Activated T-cell treated with anti-CD3 and anti-CD28 coated beads, Interleukin-2, amount 50 U/mL, for 1 hour (primary cell): Measurements from ENCODE around the gene AHCYL2.
"Not testable (repeated sequence)": the region's sequence is repeated elsewhere in the genome, so short reads cannot be mapped to it uniquely, and the experiment has no call there.

Experiments used
- DNase-seq: peaks from one replicate; pipeline ENCODE4 v3.0.0-alpha.2; 2020

The AHCYL2 gene

GRCh38 chr7:129387537-129387936, 162.7 kb downstream of the AHCYL2 start:
- DNase-seq, result no peak

DNA sequence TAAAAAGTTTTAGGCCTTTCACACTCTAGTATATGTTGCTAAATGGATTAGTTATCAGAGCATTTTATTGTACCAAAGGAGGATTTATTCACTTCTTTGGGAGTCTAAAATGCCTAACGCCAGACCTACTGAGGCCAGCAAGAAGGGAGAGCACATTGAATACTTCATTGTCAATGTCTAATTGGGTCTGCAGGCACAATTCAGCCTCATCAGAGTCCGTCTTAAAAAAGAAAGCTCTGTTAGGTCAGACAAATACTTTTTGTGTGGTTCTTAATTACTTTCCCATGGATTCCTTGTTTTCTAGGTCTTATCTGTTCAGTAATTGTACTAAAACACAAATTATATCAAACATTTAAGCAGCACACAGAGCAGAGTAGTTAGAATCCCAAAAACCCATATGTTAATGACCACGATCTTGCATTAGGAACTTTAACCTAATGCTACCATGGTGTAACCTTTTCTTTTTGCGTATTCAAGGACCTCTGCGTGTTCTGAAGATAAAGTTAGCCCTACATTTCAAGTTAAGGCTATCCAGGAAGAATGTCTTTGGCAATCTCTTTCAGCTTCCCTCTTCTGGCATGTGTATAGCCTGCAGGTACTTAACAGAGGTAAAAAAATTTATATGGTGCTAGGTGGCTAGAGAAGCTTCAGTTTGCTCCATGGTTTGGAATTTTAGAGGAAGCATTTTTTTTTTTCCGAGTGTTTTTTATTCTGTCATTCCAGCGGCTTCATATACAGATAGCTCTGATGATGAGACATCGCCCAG, 163.7 kb downstream of the AHCYL2 start:
- no peak for DNase-seq

DNA sequence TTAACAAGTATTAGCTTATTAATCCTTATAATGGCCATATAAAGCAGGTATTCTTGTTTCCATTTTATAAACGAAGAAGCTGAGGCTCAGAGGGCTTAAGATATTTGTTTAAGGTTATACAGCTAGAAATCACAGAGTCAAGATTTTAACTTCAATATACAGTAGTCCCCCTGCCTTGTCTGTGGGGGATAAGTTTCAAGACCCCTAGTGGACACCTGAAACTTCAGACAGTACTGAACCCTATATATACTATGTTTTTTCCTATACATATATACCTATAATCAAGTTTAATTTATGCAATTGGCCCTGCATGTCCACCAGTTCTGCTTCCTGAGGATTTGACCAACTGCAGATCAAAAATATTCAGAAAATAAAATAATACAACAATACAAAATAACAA, 165.0 kb downstream of the AHCYL2 start:
- DNase-seq, result no peak

DNA sequence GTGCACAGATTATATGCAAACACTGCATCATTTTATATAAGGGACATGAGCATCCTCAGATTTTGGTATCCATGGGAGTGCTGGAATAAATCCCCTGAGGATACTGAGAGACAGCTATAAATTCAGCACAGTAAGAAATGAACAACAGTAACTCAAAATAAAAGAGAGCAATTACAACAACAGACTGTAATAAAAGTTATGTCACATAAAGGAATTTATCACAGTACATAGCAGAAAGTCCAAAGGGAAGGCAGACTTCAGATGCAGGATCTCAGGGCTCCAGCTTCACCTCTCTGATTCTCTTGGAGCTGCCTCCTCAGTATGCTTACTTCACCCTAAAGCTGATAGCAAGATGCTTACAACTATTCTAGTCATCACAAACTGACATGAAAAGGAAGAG, 165.5 kb downstream of the AHCYL2 start:
- no peak for DNase-seq

DNA sequence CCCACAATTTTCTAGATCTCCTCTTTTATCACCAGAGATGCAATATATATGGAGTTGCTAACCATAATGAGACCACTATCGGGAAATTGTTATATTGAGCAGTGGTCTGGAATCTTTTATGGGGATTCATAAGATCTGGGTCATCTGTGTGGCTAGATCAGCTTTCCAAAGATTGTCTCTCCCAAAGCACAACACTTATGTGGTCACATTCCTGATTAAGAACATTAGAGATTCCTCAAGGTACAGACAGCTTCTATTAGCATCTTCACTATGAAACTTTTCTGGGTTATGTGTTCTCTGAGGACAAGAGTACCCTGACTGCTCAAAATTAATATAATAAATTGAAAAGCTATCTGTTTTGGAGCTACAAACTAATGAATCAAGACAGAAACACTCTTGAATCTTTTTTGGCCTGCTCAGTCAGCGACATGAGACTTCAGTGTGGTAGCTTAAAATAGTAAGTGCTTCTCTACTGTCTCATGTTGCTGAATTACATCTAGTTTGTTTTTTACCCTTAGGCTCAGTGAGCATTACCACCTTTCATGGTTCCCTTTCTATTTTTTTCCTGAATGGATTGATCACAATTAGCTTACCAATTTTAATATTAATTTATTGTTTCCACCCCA, 166.8 kb downstream of the AHCYL2 start:
- DNase-seq, result no peak

- no peak for DNase-seq
Measured at GRCh38 chr7:129393255-129393654, 168.4 kb downstream of the AHCYL2 start.

DNA sequence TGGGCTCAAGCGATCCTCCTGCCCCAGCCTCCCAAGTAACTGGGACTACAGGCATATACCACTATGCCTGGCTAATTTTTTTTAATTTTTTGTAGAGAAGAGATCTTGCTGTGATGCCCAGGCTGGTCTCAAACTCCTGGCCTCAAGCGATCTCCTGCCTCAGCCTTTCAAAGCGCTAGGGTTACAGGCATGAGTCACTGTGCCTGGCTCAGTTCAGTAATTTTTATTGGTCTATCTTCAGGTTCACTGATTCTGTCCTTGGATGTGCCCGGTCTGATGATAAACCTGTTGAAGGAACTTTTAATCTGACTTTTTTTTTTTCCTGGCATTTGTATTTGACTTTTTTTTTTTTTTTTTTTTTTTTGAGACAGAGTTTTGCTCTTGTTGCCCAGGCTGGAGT, 169.3 kb downstream of the AHCYL2 start:
- no peak for DNase-seq

DNA sequence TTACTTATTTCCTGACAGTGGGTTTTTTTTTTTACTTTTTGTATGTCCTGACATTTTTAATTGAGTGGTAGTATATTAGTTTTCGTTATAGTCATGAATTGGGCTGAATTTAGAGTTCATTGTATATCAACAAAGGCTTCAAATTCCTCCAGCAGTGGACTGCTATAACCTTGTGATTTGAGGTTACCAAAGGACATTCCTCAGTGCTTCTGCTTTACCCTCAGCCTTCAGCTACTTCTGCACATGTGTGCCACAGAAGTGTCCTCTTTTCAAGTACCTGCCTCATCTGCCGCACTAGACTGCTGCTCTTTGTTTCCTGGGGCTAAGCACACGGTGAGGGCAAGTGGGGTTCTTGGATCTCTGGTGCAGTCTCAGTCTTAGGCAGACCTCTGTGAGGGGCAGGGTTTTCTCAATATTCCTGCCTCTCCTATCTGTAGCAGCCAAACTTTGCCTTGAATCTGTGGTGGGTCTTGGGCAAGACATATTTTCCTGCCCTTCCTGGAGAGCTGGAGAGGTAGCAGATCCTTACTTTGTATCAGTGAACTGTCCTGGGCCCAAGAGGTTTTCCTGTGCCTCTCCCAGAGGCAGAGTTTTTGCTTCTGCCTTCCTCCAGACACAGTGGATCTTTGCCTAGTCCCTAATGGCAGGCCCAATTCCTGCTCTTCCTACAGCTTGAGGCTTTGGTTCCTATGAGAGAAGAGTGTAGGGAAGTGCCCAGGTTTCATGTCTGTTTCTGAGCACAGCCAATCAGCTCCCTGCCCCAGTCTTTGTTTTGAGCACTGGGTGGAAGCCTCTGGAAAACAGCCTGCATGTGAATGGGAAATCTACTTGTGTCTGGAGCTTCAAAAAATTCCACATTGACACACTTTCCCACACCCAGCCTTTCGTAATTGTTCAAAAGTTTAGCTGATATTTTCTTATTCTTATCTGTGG, 170.4 kb downstream of the AHCYL2 start:
- DNase-seq, result no peak

- no peak for DNase-seq
Measured at GRCh38 chr7:129401228-129401966, 176.6 kb downstream of the AHCYL2 start.

DNA sequence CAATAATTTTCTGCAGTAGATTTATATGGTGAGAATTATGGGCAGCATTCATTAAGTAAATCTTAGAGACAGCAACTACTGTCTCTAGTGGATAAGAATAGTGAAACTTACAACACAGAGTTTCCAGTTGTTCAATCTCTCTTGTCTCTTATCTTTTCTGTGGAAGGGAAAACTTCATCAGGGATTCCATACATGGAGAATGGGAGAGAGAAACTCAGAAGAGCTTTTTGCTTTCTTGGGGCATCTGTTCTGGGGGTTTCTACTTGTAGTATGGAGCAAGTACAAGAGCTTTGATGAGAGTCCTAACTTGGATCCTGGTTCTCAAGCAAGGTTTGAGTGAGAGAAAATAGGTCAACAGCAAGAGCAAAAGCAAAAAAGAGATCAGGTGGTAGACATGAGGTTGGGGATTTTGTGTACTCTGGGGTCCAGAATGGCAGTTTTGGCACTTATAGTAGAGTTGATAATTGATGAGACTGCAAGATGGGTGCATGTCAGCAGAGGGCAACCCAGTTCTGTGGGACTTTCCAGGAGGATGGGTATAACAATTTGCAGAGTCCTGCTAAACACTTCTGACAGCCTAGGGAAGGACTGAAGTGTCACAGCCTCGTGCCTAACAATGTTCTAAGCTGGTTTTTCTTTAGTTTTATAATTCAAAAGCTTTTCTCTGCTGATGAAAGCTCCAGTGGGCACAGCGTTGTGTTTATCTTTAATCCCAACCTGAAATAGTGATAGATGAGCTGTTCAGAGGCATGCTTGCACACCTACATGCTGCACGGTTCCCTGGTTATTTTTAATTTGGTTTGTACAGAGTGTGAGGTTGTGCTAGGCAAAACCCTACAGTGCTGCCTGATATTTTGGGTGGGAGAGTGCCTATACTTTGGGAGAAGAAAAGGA, 177.4 kb downstream of the AHCYL2 start:
- DNase-seq, result no peak

DNA sequence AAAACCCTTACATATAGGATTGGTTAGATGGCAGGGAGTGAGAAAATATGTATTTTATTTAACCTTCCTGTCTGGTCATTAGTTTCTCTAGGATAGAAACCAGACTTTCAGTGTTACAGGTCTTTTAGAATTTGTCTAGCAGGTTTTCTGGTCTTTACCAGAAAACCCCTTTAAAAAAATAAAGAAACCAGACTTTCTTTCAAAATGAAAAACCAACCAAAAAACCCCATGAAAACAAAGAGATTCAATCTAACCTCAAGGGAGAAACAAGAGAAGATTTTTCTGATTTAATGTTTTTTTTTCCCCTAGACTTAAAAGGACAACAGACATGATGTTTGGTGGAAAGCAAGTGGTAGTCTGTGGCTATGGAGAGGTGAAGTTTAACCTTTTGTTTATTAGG, 180.7 kb downstream of the AHCYL2 start:
- no peak for DNase-seq

GRCh38 chr7:129410238-129410637, 185.4 kb downstream of the AHCYL2 start:
- not testable (repeated sequence) for DNase-seq

- no peak for DNase-seq
Measured at GRCh38 chr7:129412501-129412900, 187.7 kb downstream of the AHCYL2 start.

- no peak for DNase-seq
Measured at GRCh38 chr7:129417073-129417472, 192.2 kb downstream of the AHCYL2 start.

DNA sequence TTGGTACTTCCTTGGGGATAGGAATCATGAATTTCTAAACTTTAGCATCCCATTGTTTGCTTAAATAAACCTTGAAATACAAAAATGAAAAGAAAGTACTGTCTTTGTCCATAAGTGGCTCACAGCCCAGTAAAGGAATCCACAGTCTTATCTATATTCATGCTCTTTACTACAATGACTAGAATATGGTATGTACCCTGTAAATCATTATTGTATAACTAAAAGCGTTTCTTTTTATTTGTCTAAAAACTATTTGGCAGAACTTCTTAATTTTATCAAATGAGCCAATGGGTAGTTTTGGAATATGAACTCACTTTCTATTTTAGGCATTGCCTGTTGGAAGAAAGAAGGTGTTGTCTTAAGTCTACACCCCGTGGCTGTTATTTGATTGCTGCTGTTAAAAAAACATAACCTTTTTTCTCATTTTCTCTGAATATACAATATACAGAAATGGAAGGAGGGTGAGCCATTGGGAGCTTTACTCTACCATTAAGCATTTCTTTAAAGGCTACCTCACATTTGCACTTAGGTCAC, 197.0 kb downstream of the AHCYL2 start:
- DNase-seq, result no peak

DNA sequence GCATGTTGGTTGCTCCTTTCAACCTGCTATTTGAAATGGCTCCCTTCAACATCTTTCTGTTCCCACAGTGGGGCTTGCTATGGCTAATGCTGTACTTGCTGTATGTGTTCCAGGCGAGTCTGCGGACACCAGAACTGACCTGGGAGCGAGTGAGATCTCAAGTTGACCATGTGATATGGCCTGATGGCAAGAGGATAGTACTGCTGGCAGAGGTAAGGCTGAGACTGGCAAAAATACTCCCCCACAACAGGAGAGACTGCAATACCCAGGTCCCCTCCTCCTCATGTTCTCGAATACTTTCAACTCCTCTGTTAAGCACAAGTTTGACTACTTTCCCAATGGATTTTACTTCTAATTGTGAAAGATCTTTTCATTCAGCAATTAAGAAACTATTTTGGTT, 197.9 kb downstream of the AHCYL2 start:
- no peak for DNase-seq

- DNase-seq, result no peak
Measured at GRCh38 chr7:129423700-129424410, 199.0 kb downstream of the AHCYL2 start.

DNA sequence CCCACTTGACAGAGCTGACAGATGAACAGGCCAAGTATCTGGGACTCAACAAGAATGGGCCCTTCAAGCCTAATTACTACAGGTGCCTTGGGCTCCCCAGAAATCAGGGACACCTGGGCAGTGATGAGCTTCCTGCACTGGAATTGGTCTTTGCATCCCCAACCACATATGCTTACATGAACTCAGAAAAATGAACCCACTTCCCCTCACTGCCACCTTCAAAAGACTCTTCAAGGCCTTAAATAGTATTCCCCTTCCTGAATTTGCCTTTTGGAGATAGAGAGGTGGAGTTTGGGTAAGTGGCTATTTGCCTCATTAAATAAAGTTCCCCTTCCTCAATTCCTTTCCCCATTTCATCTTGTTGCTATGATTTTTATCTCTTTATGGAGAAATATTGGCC, 201.7 kb downstream of the AHCYL2 start:
- DNase-seq, result no peak

DNA sequence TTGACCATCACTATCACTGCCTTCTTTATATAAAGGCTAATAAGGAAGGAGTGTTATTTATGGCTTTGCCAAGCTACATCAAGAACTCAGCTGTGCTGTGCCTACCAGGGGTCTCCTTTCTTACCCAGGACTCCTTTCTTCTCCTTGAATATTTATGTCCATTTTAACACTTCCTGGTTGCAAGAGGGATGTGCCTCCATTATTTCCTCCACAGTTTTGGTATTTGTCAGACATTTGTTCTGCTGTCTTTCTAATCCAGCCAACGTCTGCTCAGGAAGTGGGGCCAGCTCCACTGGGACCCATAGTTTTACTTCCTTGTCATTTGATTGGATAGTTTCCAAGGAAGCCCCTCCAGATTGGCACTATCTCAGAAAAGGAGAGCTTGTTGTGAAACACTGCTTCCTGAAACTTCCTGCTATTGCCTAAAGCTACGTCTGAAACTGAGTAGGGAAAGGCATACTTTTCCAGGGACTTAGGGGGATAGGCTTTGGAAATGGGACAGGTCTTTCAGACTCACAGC, 202.8 kb downstream of the AHCYL2 start:
- no peak for DNase-seq

DNA sequence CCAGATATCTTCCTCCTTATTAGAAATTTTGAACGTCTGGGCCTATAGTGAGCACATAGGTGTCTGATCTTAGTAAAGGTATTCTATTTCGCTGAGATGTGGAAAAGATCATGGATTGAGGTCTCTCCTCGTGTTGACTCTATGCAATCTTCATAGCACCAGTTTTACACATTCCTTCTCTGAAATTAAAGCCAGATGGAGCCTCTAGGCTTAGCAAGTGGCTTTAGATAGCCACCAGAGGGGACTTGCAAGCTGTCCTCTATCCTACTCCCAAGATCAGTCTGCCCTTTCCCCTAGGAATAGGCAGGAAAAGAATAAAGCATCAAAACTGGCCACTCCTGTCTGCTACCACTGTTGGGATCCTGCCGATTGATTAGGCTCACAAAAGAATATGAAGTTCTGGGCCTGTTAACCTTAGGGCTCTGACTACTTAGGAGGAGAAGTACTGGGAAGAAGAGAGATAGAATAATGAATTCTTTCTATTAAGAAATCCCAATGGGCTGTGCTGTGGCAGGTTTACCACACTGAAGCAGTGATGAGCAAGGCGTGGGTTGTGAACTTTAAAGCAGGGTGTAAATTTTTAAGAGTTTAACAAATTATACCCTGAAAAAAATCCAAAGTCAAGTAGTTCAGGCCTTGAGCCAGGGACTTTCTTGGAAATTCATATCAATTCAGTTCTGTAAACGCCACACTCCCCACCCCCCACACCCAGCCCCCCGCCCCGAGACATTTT, 207.2 kb downstream of the AHCYL2 start:
- no peak for DNase-seq
